BE2C (cell line): Measurements from ENCODE around the gene POFUT2.

Experiments
- DNase-seq: peaks from one replicate; pipeline ENCODE4 v3.0.0-alpha.2; 2020
- H3K27me3 ChIP-seq: fragments of 250-450 bp; sonication (Bioruptor Pico); 2 replicates; pipeline ENCODE4 v1.5.1; 2020; ENCODE audit warnings: mild to moderate bottlenecking
- H3K36me3 ChIP-seq: fragments of 250-450 bp; sonication (Bioruptor Pico); 2 replicates; pipeline ENCODE4 v1.5.1; 2020; ENCODE audit warnings: mild to moderate bottlenecking
- H3K4me1 ChIP-seq: fragments of 250-450 bp; sonication (Bioruptor Pico); 2 replicates; pipeline ENCODE4 v1.5.1; 2020
- H3K4me3 ChIP-seq: 2 replicates; pipeline ENCODE4 v1.5.1; 2011; ENCODE audit warnings: low read depth, low read length
- H3K9me3 ChIP-seq: fragments of 250-450 bp; sonication (Bioruptor Pico); 2 replicates; pipeline ENCODE4 v1.5.1; 2020
- CTCF ChIP-seq: IDR thresholded peaks from 2 replicates; pipeline ENCODE4 v1.5.1; 2012; ENCODE audit warnings: mild to moderate bottlenecking, low read depth, low read length

The POFUT2 gene

GRCh38 chr21:45220071-45220481 lies 67.6 kb downstream of the POFUT2 start:
- Histone ChIP-seq H3K36me3 (no peaks in the 10 kb centered on the region; the same call in 1 of the 2 replicates), H3K9me3 (no peaks in the 10 kb centered on the region), H3K27me3 (no peaks in the 10 kb centered on the region), H3K4me1 (no peaks in the 10 kb centered on the region), H3K4me3 (no peak overlapping the region)
- TF ChIP-seq CTCF, result no peak
- no peak for DNase-seq

- Histone ChIP-seq H3K9me3 (no peaks in the 10 kb centered on the region), H3K4me1 (no peaks in the 10 kb centered on the region), H3K4me3 (no peak overlapping the region), H3K27me3 (no peaks in the 10 kb centered on the region), H3K36me3 (no peaks in the 10 kb centered on the region; the same call in 1 of the 2 replicates)
- DNase-seq, result no peak
- no peak for TF ChIP-seq CTCF
These were observed 68.2 kb downstream of the POFUT2 start for GRCh38 chr21:45219517-45219916.

- no peak for DNase-seq
- no peaks in the 10 kb centered on the region; the same call in 1 of the 2 replicates for H3K36me3 ChIP-seq
- no peaks in the 10 kb centered on the region for H3K27me3 ChIP-seq
- no peaks in the 10 kb centered on the region for H3K9me3 ChIP-seq
- peaks cover 4% of the 10 kb centered on the region; the same call in 1 of the 2 replicates for H3K4me1 ChIP-seq
- no peak for TF ChIP-seq CTCF
- H3K4me3 ChIP-seq, result no peak overlapping the region
These were observed 70.7 kb downstream of the POFUT2 start for GRCh38 chr21:45217010-45217409.

- Histone ChIP-seq H3K4me1 (peaks cover 14% of the 10 kb centered on the region), H3K27me3 (no peaks in the 10 kb centered on the region), H3K9me3 (no peaks in the 10 kb centered on the region), H3K4me3 (no peak overlapping the region), H3K36me3 (no peaks in the 10 kb centered on the region)
- TF ChIP-seq CTCF, result no peak
- DNase-seq, result no peak
These were observed 72.5 kb downstream of the POFUT2 start for GRCh38 chr21:45215213-45215612.
